Ectodermal cell (in vitro differentiated cells): ENCODE results near the gene NKX1-2.

Experiments
- H3K27ac ChIP-seq: 2 replicates; pipeline ENCODE4 v1.7.0; 2013; ENCODE audit warnings: mild to moderate bottlenecking, low read depth, low read length; ENCODE audit not compliant: insufficient read depth, poor library complexity, severe bottlenecking
- H3K27me3 ChIP-seq: 2 replicates; pipeline ENCODE4 v1.7.0; 2013; ENCODE audit warnings: mild to moderate bottlenecking, low read length; ENCODE audit not compliant: insufficient read depth, control insufficient read depth, poor library complexity, severe bottlenecking
- H3K36me3 ChIP-seq: one replicate; pipeline ENCODE4 v1.7.0; 2013; ENCODE audit warnings: low read length; ENCODE audit not compliant: control insufficient read depth, insufficient read depth
- H3K4me1 ChIP-seq: one replicate; pipeline ENCODE4 v1.7.0; 2013; ENCODE audit warnings: low read length; ENCODE audit not compliant: control insufficient read depth, insufficient read depth
- H3K4me3 ChIP-seq: 2 replicates; pipeline ENCODE4 v1.7.0; 2013; ENCODE audit warnings: low read depth, low read length, control low read depth; ENCODE audit not compliant: insufficient read depth
- H3K9me3 ChIP-seq: 2 replicates; pipeline ENCODE4 v1.7.0; 2013; ENCODE audit warnings: mild to moderate bottlenecking, low read length, moderate library complexity; ENCODE audit not compliant: control insufficient read depth
- WGBS, 2 experiments: methylation state at CpG; one replicate each; pipeline ENCODE4 v1.1.7; 2013; ENCODE audit warnings: missing lambda C conversion rate in 2 of 2; 5-methylcytosine and 5-hydroxymethylcytosine counted together

NKX1-2 gene

DNA sequence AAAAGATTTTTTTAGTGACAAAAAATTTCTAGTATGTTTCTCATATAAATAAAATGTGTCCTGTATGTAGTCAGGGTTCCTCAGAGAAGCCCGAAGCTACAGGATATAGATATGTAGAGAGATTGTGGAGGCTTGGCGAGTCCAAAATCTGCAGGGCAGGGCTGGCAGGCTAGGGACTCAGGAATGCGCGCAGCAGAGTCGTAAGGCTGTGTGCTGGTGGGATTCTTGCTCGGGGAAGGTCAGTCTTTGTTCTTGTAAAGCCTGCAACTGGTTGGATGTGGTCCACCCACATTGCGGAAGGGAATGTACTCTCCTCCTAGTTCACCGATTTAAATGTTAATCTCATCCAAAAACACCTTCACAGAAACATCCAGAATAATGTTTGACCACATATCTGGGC, 42.4 kb upstream of the NKX1-2 start:
- Histone ChIP-seq H3K36me3 (no peaks in the 10 kb centered on the region), H3K4me3 (no peak overlapping the region), H3K27me3 (no peaks in the 10 kb centered on the region), H3K4me1 (peaks cover 13% of the 10 kb centered on the region), H3K9me3 (no peaks in the 10 kb centered on the region), H3K27ac (no peak overlapping the region)
- WGBS, 2 experiments: 85 to 88% methylated on average over 8 of the region's 8 CpGs

GRCh38 chr10:124491105-124491504, 41.3 kb upstream of the NKX1-2 start:
- H3K27ac ChIP-seq: no peak overlapping the region

GRCh38 chr10:124486635-124487034, 36.8 kb upstream of the NKX1-2 start:
- peaks cover 4% of the 10 kb centered on the region for H3K9me3 ChIP-seq
- H3K4me1 ChIP-seq: no peaks in the 10 kb centered on the region
- no peak overlapping the region for H3K27ac ChIP-seq
- WGBS, 2 experiments: 96 to 97% methylated on average over 6 of the region's 6 CpGs
- no peaks in the 10 kb centered on the region for H3K27me3 ChIP-seq
- H3K4me3 ChIP-seq: no peak overlapping the region
- no peaks in the 10 kb centered on the region for H3K36me3 ChIP-seq

More at GRCh38 chr10:124491105-124491504, 41.3 kb upstream of the NKX1-2 start:
- Histone ChIP-seq H3K36me3 (no peaks in the 10 kb centered on the region), H3K9me3 (peaks cover 4% of the 10 kb centered on the region), H3K4me1 (peaks cover 1% of the 10 kb centered on the region), H3K4me3 (no peak overlapping the region), H3K27me3 (no peaks in the 10 kb centered on the region)
- 95 to 96% methylated on average over 9 of the region's 9 CpGs for WGBS, 2 experiments

GRCh38 chr10:124484661-124485060, 34.8 kb upstream of the NKX1-2 start:
- Histone ChIP-seq H3K4me3 (no peak overlapping the region), H3K36me3 (no peaks in the 10 kb centered on the region), H3K27ac (no peak overlapping the region), H3K4me1 (no peaks in the 10 kb centered on the region), H3K27me3 (no peaks in the 10 kb centered on the region), H3K9me3 (peaks cover 4% of the 10 kb centered on the region)
- 93 to 97% methylated on average over 2 of the region's 2 CpGs for WGBS, 2 experiments

DNA sequence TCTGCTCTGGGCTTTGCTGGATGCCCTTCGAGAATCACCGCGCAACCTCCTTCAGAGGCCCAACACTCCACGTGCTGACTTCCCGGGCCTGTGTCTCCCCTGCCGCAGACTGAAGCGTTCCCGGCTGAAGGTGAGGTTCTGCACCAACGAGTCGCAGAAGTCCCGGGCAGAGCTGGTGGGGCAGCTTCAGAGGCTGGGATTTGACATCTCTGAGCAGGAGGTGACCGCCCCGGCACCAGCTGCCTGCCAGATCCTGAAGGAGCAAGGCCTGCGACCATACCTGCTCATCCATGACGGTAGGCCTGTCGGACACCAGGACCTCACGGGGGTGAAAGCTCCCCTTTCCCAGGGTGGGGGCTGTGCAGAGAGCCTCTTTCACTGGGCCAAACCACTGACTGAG, 34.2 kb upstream of the NKX1-2 start:
- Histone ChIP-seq H3K27ac (no peak overlapping the region), H3K27me3 (no peaks in the 10 kb centered on the region)

DNA sequence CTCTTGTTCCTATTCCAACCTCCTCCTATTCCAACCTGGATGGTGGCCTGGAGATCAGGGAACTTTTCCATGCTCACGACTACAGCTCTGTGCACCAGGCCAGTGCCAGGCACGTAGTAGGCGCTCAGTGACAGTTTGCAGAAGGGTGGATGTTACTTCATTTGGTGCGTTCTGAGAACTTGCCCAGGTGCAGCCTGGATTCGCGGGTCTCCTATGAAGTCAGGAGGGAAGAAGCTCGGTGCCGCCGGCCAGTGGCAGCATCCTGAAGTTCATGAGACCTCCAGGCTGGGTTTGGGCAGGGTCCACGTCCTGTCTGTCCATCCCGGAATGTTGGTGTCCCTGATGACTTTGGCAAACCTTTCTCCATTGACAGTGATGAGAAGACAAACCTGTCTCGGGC, 33.0 kb upstream of the NKX1-2 start:
- Histone ChIP-seq H3K27ac (no peak overlapping the region), H3K4me3 (no peak overlapping the region), H3K9me3 (peaks cover 4% of the 10 kb centered on the region), H3K36me3 (no peaks in the 10 kb centered on the region), H3K4me1 (peaks cover 4% of the 10 kb centered on the region), H3K27me3 (no peaks in the 10 kb centered on the region)
- 93% methylated on average over 12 of the region's 12 CpGs for WGBS, 2 experiments

More for the DNA sequence above, 34.2 kb upstream of the NKX1-2 start:
- Histone ChIP-seq H3K4me3 (no peak overlapping the region), H3K4me1 (no peaks in the 10 kb centered on the region), H3K36me3 (no peaks in the 10 kb centered on the region), H3K9me3 (peaks cover 4% of the 10 kb centered on the region)
- 89 to 91% methylated on average over 17 of the region's 17 CpGs for WGBS, 2 experiments

DNA sequence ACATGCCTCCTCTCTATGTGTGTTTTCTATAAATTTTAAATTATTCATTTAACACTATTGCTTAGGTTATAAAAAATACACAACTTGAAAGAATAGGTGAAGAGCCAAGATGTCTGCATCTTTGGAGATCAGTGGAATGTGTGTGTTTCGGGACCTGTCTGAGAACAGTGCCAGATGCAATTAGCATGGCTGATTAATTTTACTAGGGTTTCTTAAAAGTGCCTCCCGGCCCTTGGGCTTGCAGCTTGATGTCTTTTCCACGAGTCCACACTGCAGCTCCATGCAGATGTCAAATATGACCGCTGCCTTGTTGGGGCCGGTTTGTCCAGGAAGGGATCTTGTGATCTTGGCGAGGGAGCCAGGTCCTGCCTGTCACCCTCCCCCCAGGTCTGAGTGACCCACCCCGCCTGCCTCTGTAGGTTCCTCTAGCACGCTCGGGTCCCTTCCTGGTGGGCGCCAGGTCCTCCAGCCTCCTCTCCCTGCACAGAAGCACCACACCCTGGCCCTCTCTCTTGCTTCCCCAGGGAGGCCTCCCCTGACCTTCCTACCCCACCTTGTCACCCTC, 32.5 kb upstream of the NKX1-2 start:
- 91 to 92% methylated on average over 10 of the region's 10 CpGs for WGBS, 2 experiments
- Histone ChIP-seq H3K9me3 (peaks cover 4% of the 10 kb centered on the region), H3K27ac (no peak overlapping the region), H3K4me1 (peaks cover 9% of the 10 kb centered on the region), H3K27me3 (no peaks in the 10 kb centered on the region), H3K36me3 (no peaks in the 10 kb centered on the region), H3K4me3 (no peak overlapping the region)

GRCh38 chr10:124481717-124482116, 31.9 kb upstream of the NKX1-2 start:
- no peaks in the 10 kb centered on the region for H3K36me3 ChIP-seq
- H3K4me3 ChIP-seq: no peak overlapping the region
- WGBS, 2 experiments: 87 to 92% methylated on average over 6 of the region's 6 CpGs
- no peaks in the 10 kb centered on the region for H3K27me3 ChIP-seq
- H3K9me3 ChIP-seq: peaks cover under 1% of the 10 kb centered on the region
- peaks cover 13% of the 10 kb centered on the region for H3K4me1 ChIP-seq
- no peak overlapping the region for H3K27ac ChIP-seq

- Histone ChIP-seq H3K36me3 (no peaks in the 10 kb centered on the region), H3K27me3 (no peaks in the 10 kb centered on the region), H3K4me3 (no peak overlapping the region), H3K9me3 (no peaks in the 10 kb centered on the region), H3K27ac (no peak overlapping the region), H3K4me1 (peaks cover 13% of the 10 kb centered on the region)
- 42 to 47% methylated on average over 5 of the region's 5 CpGs for WGBS, 2 experiments
Observed at GRCh38 chr10:124480860-124481259, 31.0 kb upstream of the NKX1-2 start.

- no peaks in the 10 kb centered on the region for H3K9me3 ChIP-seq
- 89 to 90% methylated on average over 14 of the region's 14 CpGs for WGBS, 2 experiments
Observed at GRCh38 chr10:124478515-124478914, 28.7 kb upstream of the NKX1-2 start.

More at GRCh38 chr10:124478515-124478914, 28.7 kb upstream of the NKX1-2 start:
- H3K27me3 ChIP-seq: no peaks in the 10 kb centered on the region
- H3K27ac ChIP-seq: no peak overlapping the region
- peaks cover 13% of the 10 kb centered on the region for H3K4me1 ChIP-seq
- no peaks in the 10 kb centered on the region for H3K36me3 ChIP-seq
- H3K4me3 ChIP-seq: no peak overlapping the region
